CD4-positive, alpha-beta T cell (primary cell): ENCODE measurements around the gene FAM219A. TPM values are rescaled to one million over a fixed set of nuclear protein-coding genes. Genes with fewer than 3 reads are reported as not detected.
A peak's percentile ranks its signal among the peaks of the same experiment; 100 is the strongest.

Experiments
- ATAC-seq: fragments of 200-7000 bp; cut with Tn5 transposase; one replicate; pipeline ENCODE4 v1.10.0; 2022; ENCODE audit warnings: mild to moderate bottlenecking; ENCODE audit not compliant: poor library complexity
- CTCF ChIA-PET: fragments of 350-600 bp; sonication (Branson Sonifier 250); formaldehyde crosslinking; loops from one replicate; lab custom pipeline; 2021; ENCODE audit warnings: antibody characterized with exemption, inconsistent platforms; lab: Charles Lee
- POLR2A ChIA-PET: fragments of 350-600 bp; sonication (Branson Sonifier 250); formaldehyde crosslinking; loops from one replicate; lab custom pipeline; 2021; ENCODE audit warnings: antibody characterized with exemption, inconsistent platforms; lab: Charles Lee
- DNase-seq, 14 experiments: peaks; one replicate each; pipeline ENCODE4 v3.0.0-alpha.2; 2013 to 2020; ENCODE audit warnings: mixed read lengths in 2 of 14
- H3K27ac ChIP-seq, 2 donors: one replicate each; pipeline versions ENCODE4 v1.5.1 to v1.7.0; 2013; ENCODE audit warnings: low read length in 2 of 2, low read depth in 1 of 2, mild to moderate bottlenecking in 1 of 2
- H3K27me3 ChIP-seq, 2 experiments: 1 replicate in 1 of 2; 2 replicates in 1 of 2; pipeline versions ENCODE4 v1.6.1 to v1.7.0; 2013; ENCODE audit warnings: low read length in 2 of 2, control low read depth in 1 of 2, mild to moderate bottlenecking in 1 of 2, moderate library complexity in 1 of 2; ENCODE audit not compliant: insufficient read depth in 2 of 2, control insufficient read depth in 1 of 2
- H3K36me3 ChIP-seq: one replicate; pipeline ENCODE4 v1.6.1; 2013; ENCODE audit warnings: low read length, control low read depth; ENCODE audit not compliant: insufficient read depth
- H3K4me1 ChIP-seq: one replicate; pipeline ENCODE4 v1.6.1; 2013; ENCODE audit warnings: low read length, control low read depth; ENCODE audit not compliant: insufficient read depth
- H3K4me3 ChIP-seq: one replicate; pipeline ENCODE4 v1.5.1; 2013; ENCODE audit warnings: mild to moderate bottlenecking, low read length, moderate library complexity
- H3K9me3 ChIP-seq, 2 experiments: 1 replicate in 1 of 2; 2 replicates in 1 of 2; pipeline versions ENCODE4 v1.6.1 to v1.7.0; 2013; ENCODE audit warnings: low read length in 2 of 2, mild to moderate bottlenecking in 2 of 2, control low read depth in 1 of 2, moderate library complexity in 1 of 2; ENCODE audit not compliant: control insufficient read depth in 1 of 2, insufficient read depth in 1 of 2
- H3K27ac Mint-ChIP-seq: one replicate; pipeline ENCODE4 v1.8.0; 2020; ENCODE audit warnings: mixed read lengths
- H3K27me3 Mint-ChIP-seq: one replicate; pipeline ENCODE4 v1.8.0; 2021; ENCODE audit warnings: mixed read lengths
- H3K36me3 Mint-ChIP-seq: one replicate; pipeline ENCODE4 v1.8.0; 2021; ENCODE audit warnings: low read depth, mixed read lengths
- H3K4me1 Mint-ChIP-seq: one replicate; pipeline ENCODE4 v1.8.0; 2021; ENCODE audit warnings: low read depth, mixed read lengths
- H3K4me3 Mint-ChIP-seq: one replicate; pipeline ENCODE4 v1.8.0; 2020; ENCODE audit warnings: mild to moderate bottlenecking, mixed read lengths
- H3K9me3 Mint-ChIP-seq: one replicate; pipeline ENCODE4 v1.8.0; 2020; ENCODE audit warnings: mixed read lengths
- CTCF ChIP-seq: fragments of 200-600 bp; IDR thresholded peaks from one replicate; pipeline ENCODE4 v1.8.0; 2022; ENCODE audit warnings: antibody characterized with exemption, mild to moderate bottlenecking
- intact Hi-C, 2 experiments: fragments of 100-400 bp; cut with DNase I in 1 of 2; cut with micrococcal nuclease in 1 of 2; formaldehyde crosslinking; loops; one replicate each; pipeline versions ENCODE4 v1.15.1 to v1.9.0; 2023 to 2025; cut with DNase I, micrococcal nuclease
- total RNA-seq, 174 experiments: library from RNA in 2 of 174; stranded (reverse) in 2 of 174; gene quantifications; one replicate each; pipeline ENCODE4 v1.2.3 and lab custom pipeline; 2021 to 2026

FAM219A gene
- total RNA-seq, 2 experiments from 2014 or later, result 7.7 to 8.5 TPM

- no peak for ATAC-seq
- TF ChIP-seq CTCF, result no peak
- H3K4me1 Mint-ChIP-seq, result no peaks in the 10 kb centered on the region
- H3K27me3 ChIP-seq, result peaks cover 0 to 2% of the 10 kb centered on the region in 2 experiments
- no peak overlapping the region for H3K27ac ChIP-seq
- H3K36me3 ChIP-seq, result no peaks in the 10 kb centered on the region
- intact Hi-C loops, result no loop called here
- no peak for DNase-seq
- no peaks in the 10 kb centered on the region for H3K9me3 Mint-ChIP-seq
- H3K4me3 ChIP-seq, result no peak overlapping the region
- no peaks in the 10 kb centered on the region for H3K9me3 ChIP-seq
- H3K27me3 Mint-ChIP-seq, result peaks cover 6% of the 10 kb centered on the region
- H3K4me1 ChIP-seq, result peaks cover 3% of the 10 kb centered on the region
- H3K36me3 Mint-ChIP-seq, result no peaks in the 10 kb centered on the region
- H3K27ac Mint-ChIP-seq, result no peak overlapping the region
- POLR2A ChIA-PET, result no interaction called here
- no peak overlapping the region for H3K4me3 Mint-ChIP-seq
- CTCF ChIA-PET, result no interaction called here
Measured at GRCh38 chr9:34498553-34498952, 40.2 kb upstream of the FAM219A start.

DNA sequence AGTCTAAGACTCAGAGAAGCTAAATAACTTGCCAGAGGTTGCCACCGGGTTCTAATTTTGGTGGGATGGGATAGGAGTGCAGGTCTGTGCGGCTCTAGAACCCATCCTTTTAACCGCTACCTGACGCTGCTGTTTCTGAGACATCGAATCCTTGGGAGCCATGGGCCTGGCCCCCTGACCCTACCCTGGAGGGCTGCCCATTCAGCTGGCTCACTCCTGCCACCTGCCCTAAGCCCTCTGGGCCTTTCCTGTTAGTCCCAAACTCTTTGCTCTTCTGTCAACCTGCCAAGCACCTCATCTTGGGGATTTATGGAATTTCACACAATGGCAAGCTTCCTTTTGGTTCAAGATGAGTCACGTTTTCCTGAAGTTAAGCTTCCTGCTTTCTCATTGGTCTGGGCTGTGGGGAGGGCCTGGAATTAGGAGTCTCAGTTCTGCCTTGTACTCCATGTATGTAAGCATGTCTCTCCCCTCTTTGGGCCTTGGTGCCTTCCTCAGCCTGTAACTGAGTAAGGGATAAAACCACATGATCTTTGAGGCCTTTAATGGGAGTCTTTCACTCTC is 37.9 kb upstream of the FAM219A start:
- CTCF ChIA-PET, result interaction anchor here (1.3 to 1.5 kb wide), 2 partner anchors 37 to 58 kb away, joined by 3 read pairs; no protein-coding TSS in a partner anchor
- TF ChIP-seq CTCF, result no peak
- no peak overlapping the region for H3K27ac Mint-ChIP-seq
- no peak overlapping the region for H3K4me3 Mint-ChIP-seq
- H3K9me3 Mint-ChIP-seq, result no peaks in the 10 kb centered on the region
- no peaks in the 10 kb centered on the region for H3K36me3 ChIP-seq
- H3K9me3 ChIP-seq, result no peaks in the 10 kb centered on the region
- POLR2A ChIA-PET, result no interaction called here
- no peak overlapping the region for H3K4me3 ChIP-seq
- no peaks in the 10 kb centered on the region for H3K36me3 Mint-ChIP-seq
- peaks cover 20% of the 10 kb centered on the region for H3K27me3 Mint-ChIP-seq
- intact Hi-C loops, result no loop called here
- no peaks in the 10 kb centered on the region for H3K4me1 Mint-ChIP-seq
- no peak for ATAC-seq
- DNase-seq, result no peak
- peaks cover 3% of the 10 kb centered on the region for H3K4me1 ChIP-seq
- no peak overlapping the region for H3K27ac ChIP-seq
- peaks cover 4 to 8% of the 10 kb centered on the region in 2 experiments for H3K27me3 ChIP-seq

DNA sequence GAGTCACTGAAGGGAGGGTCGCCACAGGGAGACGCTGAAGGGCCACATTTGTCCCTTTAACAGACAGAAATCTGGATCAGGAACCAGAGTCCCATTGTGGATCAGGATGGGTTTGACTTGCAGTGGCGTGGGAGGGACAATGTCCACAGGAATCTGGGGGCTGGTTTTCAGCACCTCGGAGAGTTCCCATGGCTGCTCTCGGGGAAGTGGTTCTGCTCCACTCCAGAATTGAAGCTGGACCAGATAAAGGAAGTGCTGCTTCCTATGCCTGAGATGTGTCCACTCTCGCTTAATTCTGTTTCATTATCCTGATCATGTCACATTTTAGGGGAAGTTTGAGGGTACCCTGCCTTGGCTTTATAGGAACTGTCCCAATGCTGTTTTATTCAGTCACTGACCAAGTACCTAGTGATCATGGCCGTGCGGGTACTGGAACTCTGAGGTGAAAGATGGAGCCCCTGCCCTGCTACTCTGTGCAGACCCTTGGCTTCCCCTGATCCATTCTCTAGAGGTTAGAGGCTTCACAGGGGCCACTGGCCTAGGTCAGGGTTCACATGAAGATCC is 35.7 kb upstream of the FAM219A start:
- no peaks in the 10 kb centered on the region for H3K9me3 ChIP-seq
- no peak overlapping the region for H3K4me3 ChIP-seq
- POLR2A ChIA-PET, result no interaction called here
- peak in 8 of 14 experiments; percentile 5 to 47 (median 20) for DNase-seq
- no peaks in the 10 kb centered on the region for H3K9me3 Mint-ChIP-seq
- no peaks in the 10 kb centered on the region for H3K4me1 ChIP-seq
- H3K27ac Mint-ChIP-seq, result no peak overlapping the region
- CTCF ChIA-PET, result no interaction called here
- no peak overlapping the region for H3K4me3 Mint-ChIP-seq
- H3K27me3 Mint-ChIP-seq, result peaks cover 29% of the 10 kb centered on the region
- peaks cover 11 to 12% of the 10 kb centered on the region in 2 experiments for H3K27me3 ChIP-seq
- intact Hi-C loops, result no loop called here
- no peak for TF ChIP-seq CTCF
- no peak overlapping the region for H3K27ac ChIP-seq
- no peaks in the 10 kb centered on the region for H3K4me1 Mint-ChIP-seq
- no peaks in the 10 kb centered on the region for H3K36me3 Mint-ChIP-seq
- H3K36me3 ChIP-seq, result no peaks in the 10 kb centered on the region
- no peak for ATAC-seq
